GM21619 (cell line): Measurements from ENCODE around the gene VPS9D1.

Source experiments
- ATAC-seq: cut with Tn5 transposase; IDR thresholded peaks from one replicate; pipeline ENCODE4 v1.9.1; 2021; ENCODE audit not compliant: unreplicated experiment

The VPS9D1 gene

GRCh38 chr16:89720813-89721545 is at the start of gene VPS9D1, which contains the start of gene ZNF276:
VPS9D1 (minus strand) TSS chr16:89720898; CDS start chr16:89720861, 37 bp downstream.
ZNF276 (plus strand) TSS chr16:89721537; CDS start chr16:89721641, 104 bp downstream.
- peak; percentile 47 for ATAC-seq

- ATAC-seq: no peak
Observed at GRCh38 chr16:89770367-89770766, 49.7 kb upstream of the VPS9D1 start.

GRCh38 chr16:89765292-89765830 is 44.7 kb upstream of the VPS9D1 start:
- ATAC-seq: peak; percentile 2

- peak; percentile 85 for ATAC-seq
Observed at GRCh38 chr16:89764711-89765201, 44.1 kb upstream of the VPS9D1 start.

GRCh38 chr16:89761304-89761922 is 40.7 kb upstream of the VPS9D1 start:
- no peak for ATAC-seq

GRCh38 chr16:89759746-89760340 is 39.1 kb upstream of the VPS9D1 start:
- ATAC-seq: no peak

- ATAC-seq: no peak
Observed at GRCh38 chr16:89749637-89750036, 28.9 kb upstream of the VPS9D1 start.

GRCh38 chr16:89748921-89749320 is 28.2 kb upstream of the VPS9D1 start:
- no peak for ATAC-seq

- no peak for ATAC-seq
Observed at GRCh38 chr16:89748076-89748475, 27.4 kb upstream of the VPS9D1 start.

- ATAC-seq: no peak
Observed at GRCh38 chr16:89746043-89746442, 25.3 kb upstream of the VPS9D1 start.

GRCh38 chr16:89744813-89745212 is 24.1 kb upstream of the VPS9D1 start:
- no peak for ATAC-seq

GRCh38 chr16:89742948-89743347 is 22.2 kb upstream of the VPS9D1 start:
- ATAC-seq: no peak

GRCh38 chr16:89741342-89742014 is 20.8 kb upstream of the VPS9D1 start:
- no peak for ATAC-seq

GRCh38 chr16:89739383-89739782 is 18.7 kb upstream of the VPS9D1 start:
- ATAC-seq: no peak

- no peak for ATAC-seq
Observed at GRCh38 chr16:89738538-89739317, 18.0 kb upstream of the VPS9D1 start.

GRCh38 chr16:89738072-89738377 is 17.3 kb upstream of the VPS9D1 start:
- ATAC-seq: no peak

GRCh38 chr16:89737341-89738071 is 16.8 kb upstream of the VPS9D1 start:
- ATAC-seq: no peak

GRCh38 chr16:89736554-89736953 is 15.9 kb upstream of the VPS9D1 start:
- ATAC-seq: no peak

- no peak for ATAC-seq
Observed at GRCh38 chr16:89733792-89734191, 13.1 kb upstream of the VPS9D1 start.

- no peak for ATAC-seq
Observed at GRCh38 chr16:89733322-89733721, 12.6 kb upstream of the VPS9D1 start.
